Diencephalon (tissue), 1 donor: Measurements from ENCODE around the gene TSPY9. TPM values are rescaled to one million over a fixed set of nuclear protein-coding genes. Genes with fewer than 3 reads are reported as not detected.

Experiments
- total RNA-seq: library from RNA; depleted of rRNA; stranded (reverse); fragments of >200 nt; gene quantifications from one replicate; pipeline ENCODE4 v1.2.3, GENCODE V29; 2014

TSPY9 gene
- total RNA-seq: not detected

GRCh38 chrY:9486967-9487366, at the start of gene TSPY9:
TSPY9 (plus strand) TSS chrY:9487267; CDS start chrY:9487313, 46 bp downstream.

DNA sequence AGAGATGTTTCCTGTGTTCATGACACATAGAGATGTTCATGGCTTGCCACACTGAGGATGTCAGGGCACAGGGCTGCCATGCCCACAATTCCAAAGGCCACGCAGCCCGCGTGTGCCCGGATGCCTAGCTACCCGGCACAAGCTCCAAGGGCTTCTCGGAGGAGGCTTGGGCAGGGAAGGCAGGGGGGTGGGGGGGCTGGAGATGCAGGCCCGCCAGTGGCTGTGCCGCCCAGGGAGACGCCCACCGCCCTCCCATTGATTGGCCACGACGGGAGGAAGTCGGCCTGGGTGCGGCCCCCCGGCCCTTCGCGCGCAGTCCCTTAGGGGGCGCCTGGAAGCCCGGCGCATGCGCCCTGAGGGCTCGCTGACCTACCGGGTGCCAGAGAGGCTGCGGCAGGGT, 20.4 kb upstream of the TSPY9 start, which contains the start of gene TSPY1:
TSPY1 (plus strand) TSS at position 301 of the 400 bp plus-strand sequence; CDS start at position 347, 46 bp downstream.

GRCh38 chrY:9527580-9527979, 40.5 kb downstream of the TSPY9 start, which contains the start of gene TSPY10:
TSPY10 (plus strand) TSS chrY:9527880; CDS start chrY:9527926, 46 bp downstream.

Other genes with a start within 250 kb of the TSPY9 start
- not detected for gene TSPY4, start 149.8 kb upstream of the TSPY9 start, total RNA-seq
- not detected for gene TSPY8, start 129.5 kb upstream of the TSPY9 start, total RNA-seq
- not detected for gene TSPY3, start 88.8 kb upstream of the TSPY9 start, total RNA-seq
- gene TSPY1, start 20.3 kb upstream of the TSPY9 start, total RNA-seq: not detected
- gene TSPY10, start 40.6 kb downstream of the TSPY9 start, total RNA-seq: not detected